ENCODE data around the gene STAC3.

DNA sequence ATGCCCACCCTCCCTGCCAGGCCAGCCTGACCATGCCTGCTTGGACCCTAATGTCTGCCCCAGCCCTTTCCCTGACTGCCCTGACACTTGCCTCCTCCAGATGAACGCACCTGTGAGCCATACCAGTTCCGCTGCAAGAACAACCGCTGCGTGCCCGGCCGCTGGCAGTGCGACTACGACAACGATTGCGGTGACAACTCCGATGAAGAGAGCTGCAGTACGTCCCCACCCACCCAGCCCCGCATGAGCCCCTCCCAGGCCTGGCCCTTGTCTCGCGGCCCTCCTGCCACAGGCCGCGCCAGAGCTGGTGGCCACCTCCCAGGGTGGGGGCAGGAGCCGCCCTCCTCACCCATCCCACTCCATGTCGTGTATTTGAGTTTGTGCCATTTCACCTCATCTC is 48.7 kb downstream of the STAC3 start:
- TF ChIP-seq SP1 (IDR thresholded peaks at IDR 0.05) = no peak
- no peak for TF ChIP-seq FOXA1 (IDR thresholded peaks at IDR 0.05)
- TF ChIP-seq, protein P1, sequence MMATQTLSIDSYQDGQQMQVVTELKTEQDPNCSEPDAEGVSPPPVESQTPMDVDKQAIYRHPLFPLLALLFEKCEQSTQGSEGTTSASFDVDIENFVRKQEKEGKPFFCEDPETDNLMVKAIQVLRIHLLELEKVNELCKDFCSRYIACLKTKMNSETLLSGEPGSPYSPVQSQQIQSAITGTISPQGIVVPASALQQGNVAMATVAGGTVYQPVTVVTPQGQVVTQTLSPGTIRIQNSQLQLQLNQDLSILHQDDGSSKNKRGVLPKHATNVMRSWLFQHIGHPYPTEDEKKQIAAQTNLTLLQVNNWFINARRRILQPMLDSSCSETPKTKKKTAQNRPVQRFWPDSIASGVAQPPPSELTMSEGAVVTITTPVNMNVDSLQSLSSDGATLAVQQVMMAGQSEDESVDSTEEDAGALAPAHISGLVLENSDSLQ (IDR thresholded peaks at IDR 0.05) = no peak
- TF ChIP-seq NFRKB (IDR thresholded peaks at IDR 0.05) = no peak
- no peak for TF ChIP-seq FOXK2 (IDR thresholded peaks at IDR 0.05)
- TF ChIP-seq BHLHE40 (IDR thresholded peaks at IDR 0.05; ENCODE audit: borderline replicate concordance) = no peak
- no peak for TF ChIP-seq SUZ12 (IDR thresholded peaks at IDR 0.05)
- no peak for TF ChIP-seq ELF4 (IDR thresholded peaks at IDR 0.05)
- TF ChIP-seq FOXM1 (IDR thresholded peaks at IDR 0.05; ENCODE audit: borderline replicate concordance) = no peak
- TF ChIP-seq CTBP1 (IDR thresholded peaks at IDR 0.05; ENCODE audit: borderline replicate concordance) = no peak
- TF ChIP-seq HDGF (IDR thresholded peaks at IDR 0.05; ENCODE audit: borderline replicate concordance) = no peak
- TF ChIP-seq L3MBTL2 (conservative IDR thresholded peaks at IDR 0.05) = no peak
- TF ChIP-seq TARDBP (IDR thresholded peaks at IDR 0.05) = no peak
- TF ChIP-seq ZNF384 (IDR thresholded peaks at IDR 0.05) = no peak

Data from HEK293T (cell line).